Spleen (tissue), 7 donors: ENCODE measurements around the gene ENDOD1.

Experiments
- CTCF ChIP-seq, 11 experiments: fragments of 200-600 bp in 7 of 11; fragments of 450-650 bp in 4 of 11; sonication (generic) in 4 of 11; IDR thresholded peaks in 8 of 11; conservative IDR thresholded peaks in 3 of 11; 1 replicate in 7 of 11; 2 replicates in 4 of 11; pipeline versions ENCODE4 v1.4.0 to v1.8.0; 2016 to 2021; ENCODE audit warnings: antibody characterized with exemption in 11 of 11, inconsistent platforms in 4 of 11, mild to moderate bottlenecking in 1 of 11
- POLR2A ChIP-seq, 3 donors: fragments of 450-650 bp; IDR thresholded peaks; one replicate each; pipeline ENCODE4 v1.5.1; 2017; ENCODE audit warnings: antibody characterized with exemption in 3 of 3, mild to moderate bottlenecking in 1 of 3
- POLR2AphosphoS5 ChIP-seq, 3 donors: sonication (generic); formaldehyde crosslinking; IDR thresholded peaks; one replicate each; pipeline ENCODE4 v1.5.1; 2017; ENCODE audit warnings: antibody characterized with exemption in 3 of 3
- donor health status: DM: no; HTN: no; CAD: no; lungs with moderate emphysema.
- donor health status: DM: no; HTN: no; CAD: no.
- donor health status: DM: no; HTN: no; CAD: no.

DNA sequence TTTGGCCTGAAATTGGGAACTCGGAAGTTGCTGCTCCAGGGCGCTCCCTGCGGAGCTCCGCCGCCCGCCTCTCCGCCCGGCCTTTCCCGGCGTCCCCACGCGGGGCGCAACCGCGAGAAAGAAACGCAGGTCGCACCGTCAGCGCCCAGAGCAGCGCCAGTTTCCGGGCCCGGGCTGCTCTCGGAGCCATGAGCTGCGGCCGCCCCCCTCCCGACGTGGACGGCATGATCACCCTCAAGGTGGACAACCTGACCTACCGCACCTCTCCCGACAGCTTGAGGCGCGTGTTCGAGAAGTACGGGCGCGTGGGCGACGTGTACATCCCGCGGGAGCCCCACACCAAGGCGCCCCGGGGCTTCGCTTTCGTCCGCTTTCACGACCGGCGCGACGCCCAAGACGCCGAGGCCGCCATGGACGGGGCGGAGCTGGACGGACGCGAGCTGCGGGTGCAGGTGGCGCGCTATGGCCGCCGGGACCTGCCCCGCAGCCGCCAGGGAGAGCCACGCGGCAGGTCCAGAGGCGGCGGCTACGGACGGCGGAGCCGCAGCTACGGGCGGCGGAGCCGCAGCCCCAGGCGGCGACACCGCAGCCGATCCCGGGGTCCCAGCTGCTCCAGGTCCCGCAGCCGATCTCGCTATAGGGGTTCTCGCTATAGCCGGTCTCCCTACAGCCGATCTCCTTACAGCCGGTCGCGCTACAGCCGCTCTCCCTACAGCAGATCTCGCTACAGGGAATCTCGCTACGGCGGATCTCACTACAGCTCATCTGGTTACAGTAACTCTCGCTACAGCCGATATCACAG is 22.4 kb upstream of the ENDOD1 start:
- TF ChIP-seq POLR2A (IDR thresholded peaks at IDR 0.05) (peak in 2 of 3 donors; percentile 3 to 21), CTCF (IDR thresholded peaks at IDR 0.05 in 8 of 11, conservative IDR thresholded peaks at IDR 0.05 in 3 of 11) (peak in 10 of 11 experiments; percentile 28 to 75 (median 68)), POLR2AphosphoS5 (IDR thresholded peaks at IDR 0.05) (peak; percentile 87 to 94 (median 93))
